ENCODE measurements around the gene CENPN.

DNA sequence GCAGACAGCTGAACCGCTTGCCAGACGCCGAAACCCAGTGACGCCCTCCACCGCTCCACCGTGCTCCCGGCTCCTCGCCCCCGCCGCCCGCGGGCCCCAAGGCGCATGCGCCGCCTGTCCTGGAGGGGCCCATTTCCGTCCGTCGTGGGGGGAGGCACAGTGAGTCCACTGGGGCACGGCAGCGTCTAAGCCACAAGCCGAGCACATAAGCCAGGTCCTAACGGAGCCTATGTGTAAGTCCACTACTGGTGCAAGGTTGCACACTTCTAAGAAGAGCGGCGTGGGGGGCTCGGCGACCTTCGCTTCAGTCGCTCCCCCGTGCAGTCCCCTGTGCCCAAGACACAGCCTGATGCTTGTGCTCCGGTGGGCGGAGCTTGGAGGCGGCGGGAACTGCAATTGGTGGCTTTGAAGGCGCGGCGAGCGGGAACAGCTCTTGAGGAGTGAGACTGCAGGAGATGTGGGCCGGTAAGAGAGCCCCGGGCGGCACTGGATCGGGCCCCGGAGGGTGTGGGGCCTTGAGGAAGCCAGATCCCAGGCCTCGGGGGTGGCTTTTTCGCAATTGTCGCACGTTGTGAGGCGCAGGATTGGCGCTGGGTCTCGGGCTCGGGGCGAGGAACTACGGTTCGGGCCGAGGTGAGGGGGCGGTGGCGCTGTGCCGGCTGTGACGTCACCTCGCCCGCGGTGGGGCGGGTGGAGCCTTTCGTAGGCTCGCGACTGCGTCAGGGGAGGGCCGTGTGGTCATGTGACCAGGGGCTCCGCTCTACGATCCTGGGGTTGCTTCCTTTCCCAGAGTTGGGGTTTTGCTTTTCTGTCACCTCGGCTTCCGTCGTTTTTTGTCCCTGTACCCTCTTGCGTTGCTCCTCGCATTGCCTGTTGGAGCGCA, at the start of gene CENPN, which contains the start of gene CMC2:
- TF ChIP-seq POLR2A (IDR thresholded peaks at IDR 0.05; ENCODE audit: low read length) (peak; percentile 92), GATA1 (IDR thresholded peaks at IDR 0.05; ENCODE audit: low read depth, low read length) (no peak)
